Ammon's horn (tissue), 1 donor: ENCODE results near the gene SEC61B.
A peak's percentile ranks its signal among the peaks of the same experiment; 100 is the strongest.
"Not testable (repeated sequence)": the region's sequence is repeated elsewhere in the genome, so short reads cannot be mapped to it uniquely, and the experiment has no call there.

Source experiments
- DNase-seq: peaks from one replicate; pipeline ENCODE4 v3.0.0-alpha.2; 2016; ENCODE audit warnings: low spot score

SEC61B gene

GRCh38 chr9:99192786-99193465 lies 29.2 kb upstream of the SEC61B start:
- DNase-seq = no peak

- DNase-seq = no peak
Observed at GRCh38 chr9:99193466-99193821, 28.6 kb upstream of the SEC61B start.

GRCh38 chr9:99196484-99196883 lies 25.6 kb upstream of the SEC61B start:
- not testable (repeated sequence) for DNase-seq

GRCh38 chr9:99197124-99197630 lies 24.9 kb upstream of the SEC61B start:
- no peak for DNase-seq

- DNase-seq = peak; percentile 32
Observed at GRCh38 chr9:99197987-99198386, 24.1 kb upstream of the SEC61B start.

GRCh38 chr9:99199938-99200539 lies 22.0 kb upstream of the SEC61B start:
- DNase-seq = no peak

GRCh38 chr9:99201603-99202002 lies 20.5 kb upstream of the SEC61B start:
- no peak for DNase-seq

GRCh38 chr9:99210572-99210971 lies 11.5 kb upstream of the SEC61B start:
- no peak for DNase-seq

GRCh38 chr9:99211746-99212145 lies 10.3 kb upstream of the SEC61B start:
- no peak for DNase-seq

GRCh38 chr9:99213197-99213596 lies 8.9 kb upstream of the SEC61B start:
- no peak for DNase-seq

GRCh38 chr9:99216073-99216472 lies 6.0 kb upstream of the SEC61B start:
- DNase-seq = no peak

GRCh38 chr9:99220011-99220410 lies 2.1 kb upstream of the SEC61B start:
- DNase-seq = no peak

GRCh38 chr9:99221266-99221620 lies 839 bp upstream of the SEC61B start:
- DNase-seq = no peak

GRCh38 chr9:99222416-99223270 lies 561 bp downstream of the SEC61B start:
- no peak for DNase-seq

- no peak for DNase-seq
Observed at GRCh38 chr9:99224445-99224844, 2.4 kb downstream of the SEC61B start.

- no peak for DNase-seq
Observed at GRCh38 chr9:99226054-99226453, 4.0 kb downstream of the SEC61B start.

- no peak for DNase-seq
Observed at GRCh38 chr9:99230206-99230605, 8.1 kb downstream of the SEC61B start.

- no peak for DNase-seq
Observed at GRCh38 chr9:99231711-99232110, 9.6 kb downstream of the SEC61B start.

- no peak for DNase-seq
Observed at GRCh38 chr9:99234618-99235017, 12.5 kb downstream of the SEC61B start.

GRCh38 chr9:99235069-99235468 lies 13.0 kb downstream of the SEC61B start:
- no peak for DNase-seq

GRCh38 chr9:99235926-99236634 lies 14.0 kb downstream of the SEC61B start:
- DNase-seq = no peak

GRCh38 chr9:99237356-99237755 lies 15.3 kb downstream of the SEC61B start:
- no peak for DNase-seq
